Measurements from ENCODE around the gene RBL1.
"Not testable (repeated sequence)": the region's sequence is repeated elsewhere in the genome, so short reads cannot be mapped to it uniquely, and the experiment has no call there.

The RBL1 gene

GRCh38 chr20:37077009-37077408, 18.8 kb downstream of the RBL1 start:
- no peak for DNase-seq (ENCODE audit: low spot score)

DNA sequence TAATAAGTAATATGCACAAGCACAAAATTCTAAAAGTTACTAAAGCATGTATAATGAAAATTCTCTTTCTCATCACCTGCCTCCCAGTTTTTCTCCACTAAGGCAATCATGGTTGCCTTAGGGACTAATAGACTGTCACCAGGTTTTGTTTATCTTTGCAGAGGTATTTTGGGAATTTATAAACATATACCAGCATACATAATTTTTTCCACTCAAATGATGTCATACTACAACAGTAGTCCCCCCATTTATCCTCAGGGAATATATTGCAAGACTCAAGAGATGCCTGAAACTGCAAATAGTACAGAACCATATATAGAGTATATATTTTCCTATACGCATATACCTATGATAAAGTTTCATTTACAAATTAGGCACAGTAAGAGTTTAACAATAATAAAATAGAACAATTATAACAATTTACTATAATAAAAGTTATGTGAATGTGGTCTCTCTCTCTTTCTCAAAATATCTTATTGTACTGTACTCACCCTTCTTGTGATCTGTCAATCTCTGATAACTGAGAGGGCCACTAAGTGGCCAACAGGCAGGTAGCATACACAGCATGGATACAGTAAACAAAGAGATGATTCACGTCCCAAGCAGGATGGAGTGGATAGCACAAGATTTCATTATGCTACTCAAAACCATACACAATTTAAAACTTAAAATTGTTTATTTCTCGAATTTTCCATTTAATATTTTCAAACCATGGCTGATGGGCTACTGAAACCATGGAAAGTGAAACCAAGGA, 19.7 kb downstream of the RBL1 start:
- DNase-seq (ENCODE audit: low spot score): no peak

- no peak for DNase-seq (ENCODE audit: low spot score)
Observed at GRCh38 chr20:37072293-37073196, 23.3 kb downstream of the RBL1 start.

- DNase-seq (ENCODE audit: low spot score): no peak
Observed at GRCh38 chr20:37071481-37071911, 24.3 kb downstream of the RBL1 start.

DNA sequence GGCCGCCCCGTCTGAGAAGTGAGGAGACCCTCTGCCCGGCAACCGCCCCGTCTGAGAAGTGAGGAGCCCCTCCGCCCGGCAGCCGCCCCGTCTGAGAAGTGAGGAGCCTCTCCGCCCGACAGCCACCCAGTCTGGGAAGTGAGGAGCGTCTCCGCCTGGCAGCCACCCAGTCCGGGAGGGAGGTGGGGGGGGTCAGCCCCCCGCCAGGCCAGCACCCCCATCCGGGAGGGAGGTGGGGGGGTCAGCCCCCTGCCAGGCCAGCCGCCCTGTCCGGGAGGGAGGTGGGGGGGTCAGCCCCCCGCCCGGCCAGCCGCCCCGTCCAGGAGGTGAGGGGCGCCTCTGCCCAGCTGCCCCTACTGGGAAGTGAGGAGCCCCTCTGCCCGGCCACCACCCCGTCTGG, 26.2 kb downstream of the RBL1 start:
- not testable (repeated sequence) for DNase-seq (ENCODE audit: low spot score)

DNA sequence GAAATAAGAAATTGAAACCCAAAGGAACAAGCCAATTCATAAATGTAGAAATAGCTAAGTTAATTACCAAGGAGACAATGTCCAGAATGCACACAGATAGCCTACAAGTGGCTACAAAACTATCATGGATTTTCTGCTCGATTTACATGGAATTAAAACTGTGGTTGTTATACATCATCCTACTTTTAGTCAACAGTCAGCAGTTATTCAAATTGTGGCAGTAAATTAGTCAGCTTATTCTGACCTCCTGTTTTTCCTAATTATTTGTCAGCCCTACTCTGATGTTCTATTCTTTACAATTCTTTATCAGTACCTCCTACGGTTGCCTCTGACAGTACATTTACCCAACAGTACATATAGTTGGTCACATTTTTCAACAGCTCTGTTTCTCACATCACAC, 29.6 kb downstream of the RBL1 start:
- DNase-seq (ENCODE audit: low spot score): no peak

GRCh38 chr20:37055276-37055675, 40.5 kb downstream of the RBL1 start:
- DNase-seq (ENCODE audit: low spot score): no peak

DNA sequence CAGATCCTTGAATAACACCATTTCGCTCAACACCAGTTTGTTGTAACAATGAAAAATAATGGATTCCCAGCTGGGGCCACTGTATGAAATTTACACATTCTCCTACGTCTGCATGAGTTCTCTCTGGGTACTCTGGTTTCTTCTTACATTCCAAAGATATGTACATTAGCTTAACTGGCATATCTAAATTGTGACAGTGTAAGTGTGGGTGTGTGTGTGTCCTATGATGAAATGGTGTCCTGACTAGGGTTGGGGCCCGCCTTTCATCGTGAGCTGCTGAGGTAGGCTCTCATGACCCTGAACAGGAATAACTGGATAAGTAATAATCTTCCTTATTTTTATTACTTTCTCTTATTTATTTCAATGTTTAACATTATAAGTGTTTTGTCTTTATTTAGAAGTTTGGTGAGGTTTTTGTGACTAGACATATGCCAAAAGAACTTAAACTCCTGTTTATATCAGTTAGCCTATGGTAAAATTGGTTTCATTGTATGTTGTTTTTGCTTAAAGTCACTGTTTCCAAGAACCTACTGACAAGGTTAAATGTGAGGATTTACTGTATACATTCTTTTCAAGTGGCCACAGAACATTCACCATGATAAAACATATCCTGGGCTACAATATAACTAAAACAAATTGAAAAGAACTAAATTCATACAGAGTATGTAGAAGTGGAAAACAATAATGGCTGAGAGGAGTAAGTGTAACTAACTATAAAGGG, 42.4 kb downstream of the RBL1 start:
- no peak for DNase-seq (ENCODE audit: low spot score)

GRCh38 chr20:37042986-37043972, 52.5 kb downstream of the RBL1 start:
- no peak for DNase-seq (ENCODE audit: low spot score)

- not testable (repeated sequence) for DNase-seq (ENCODE audit: low spot score)
Observed at GRCh38 chr20:37039366-37039765, 56.4 kb downstream of the RBL1 start.

DNA sequence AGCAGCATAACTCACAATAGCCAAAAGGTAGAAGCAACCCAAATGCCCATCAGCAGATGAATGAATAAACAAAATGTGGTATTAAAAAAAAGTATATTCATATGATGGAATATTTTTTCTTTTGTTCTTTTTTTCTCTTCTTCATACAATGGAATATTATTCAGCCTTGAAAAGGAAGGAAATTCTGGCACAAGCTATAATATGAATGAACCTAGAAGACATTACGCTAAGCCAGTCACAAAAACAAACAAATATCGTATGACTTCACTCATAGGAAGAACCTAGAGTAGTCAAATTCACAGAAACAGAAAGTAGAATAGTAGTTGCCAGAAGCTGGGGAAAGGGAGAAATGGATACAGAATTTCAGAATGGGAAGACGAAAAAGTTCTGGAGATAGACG, 63.7 kb downstream of the RBL1 start:
- no peak for DNase-seq (ENCODE audit: low spot score)

GRCh38 chr20:37020636-37021035, 75.2 kb downstream of the RBL1 start:
- no peak for DNase-seq (ENCODE audit: low spot score)

GRCh38 chr20:37012631-37013030, 83.2 kb downstream of the RBL1 start:
- DNase-seq (ENCODE audit: low spot score): not testable (repeated sequence)

- not testable (repeated sequence) for DNase-seq (ENCODE audit: low spot score)
Observed at GRCh38 chr20:37011858-37012257, 83.9 kb downstream of the RBL1 start.

GRCh38 chr20:37011147-37011546, 84.7 kb downstream of the RBL1 start:
- no peak for DNase-seq (ENCODE audit: low spot score)

- no peak for DNase-seq (ENCODE audit: low spot score)
Observed at GRCh38 chr20:37007898-37008649, 87.7 kb downstream of the RBL1 start.

GRCh38 chr20:37005062-37005942, 90.5 kb downstream of the RBL1 start:
- not testable (repeated sequence) for DNase-seq (ENCODE audit: low spot score)

- DNase-seq (ENCODE audit: low spot score): not testable (repeated sequence)
Observed at GRCh38 chr20:37001634-37002033, 94.2 kb downstream of the RBL1 start.

DNA sequence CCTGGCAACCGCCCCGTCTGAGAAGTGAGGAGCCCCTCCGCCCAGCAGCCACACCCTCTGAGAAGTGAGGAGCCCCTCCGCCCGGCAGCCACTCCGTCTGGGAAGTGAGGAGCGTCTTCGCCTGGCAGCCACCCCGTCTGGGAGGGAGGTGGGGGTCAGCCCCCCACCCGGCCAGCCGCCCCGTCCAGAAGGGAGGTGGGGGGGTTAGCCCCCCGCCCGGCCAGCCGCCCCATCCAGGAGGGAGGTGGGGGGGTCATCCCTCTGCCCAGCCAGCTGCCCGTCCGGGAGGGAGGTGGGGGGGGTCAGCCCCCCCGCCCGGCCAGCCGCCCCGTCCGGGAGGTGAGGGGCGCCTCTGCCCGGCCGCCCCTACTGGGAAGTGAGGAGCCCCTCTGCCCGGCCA, 95.6 kb downstream of the RBL1 start:
- not testable (repeated sequence) for DNase-seq (ENCODE audit: low spot score)
